NCI-H82 treated with DMSO at 0.1 percent for 48 hours (cell line): Measurements from ENCODE around the gene RSPH10B2.
"Not testable (repeated sequence)": the region's sequence is repeated elsewhere in the genome, so short reads cannot be mapped to it uniquely, and the experiment has no call there.

Experiments used
- DNase-seq: peaks from one replicate; lab custom pipeline; 2025; ENCODE audit not compliant: unreplicated experiment; lab: John Stamatoyannopoulos, UW

RSPH10B2 gene

GRCh38 chr7:6842278-6842921, 88.5 kb downstream of the RSPH10B2 start:
- DNase-seq = not testable (repeated sequence)

DNA sequence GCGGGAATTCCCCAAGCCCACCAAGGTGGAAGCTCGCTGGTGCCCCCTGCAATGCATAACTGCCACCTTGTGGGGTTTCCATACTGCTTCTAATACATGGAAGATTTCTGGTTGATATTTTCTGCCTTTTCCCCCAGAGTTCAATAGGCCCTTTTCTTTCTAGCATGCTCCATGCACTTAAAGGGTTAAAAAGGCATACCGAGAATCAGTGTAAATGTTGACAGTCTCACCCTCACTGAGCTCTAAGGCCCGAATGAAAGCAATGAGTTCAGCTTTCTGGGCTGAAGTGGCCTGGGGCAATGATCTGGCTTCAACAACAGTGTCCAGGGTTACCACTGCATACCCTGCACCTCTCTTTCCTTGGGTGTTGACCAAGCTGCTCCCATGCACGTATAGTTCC, 89.2 kb downstream of the RSPH10B2 start:
- not testable (repeated sequence) for DNase-seq

DNA sequence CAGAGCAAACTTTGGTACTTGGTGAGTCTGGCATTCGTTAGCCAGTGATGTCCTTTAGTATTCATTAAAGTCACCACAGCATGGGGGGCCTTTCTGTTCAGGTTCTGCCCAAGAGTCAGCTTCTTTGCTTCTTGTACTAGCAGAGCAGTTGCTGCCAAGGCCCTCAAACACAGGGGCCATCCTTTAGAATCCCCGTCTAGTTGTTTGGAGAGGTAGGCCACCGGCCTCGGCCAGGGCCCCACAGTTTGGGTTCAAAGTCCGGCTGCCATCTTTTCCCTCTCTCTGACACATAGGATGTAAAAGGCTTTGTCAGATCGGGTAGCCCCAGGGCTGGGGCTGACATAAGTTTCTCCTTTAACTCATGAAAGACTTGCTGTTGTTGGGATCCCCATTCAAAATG, 89.8 kb downstream of the RSPH10B2 start:
- DNase-seq = not testable (repeated sequence)

GRCh38 chr7:6845971-6846449, 92.1 kb downstream of the RSPH10B2 start:
- DNase-seq = not testable (repeated sequence)

DNA sequence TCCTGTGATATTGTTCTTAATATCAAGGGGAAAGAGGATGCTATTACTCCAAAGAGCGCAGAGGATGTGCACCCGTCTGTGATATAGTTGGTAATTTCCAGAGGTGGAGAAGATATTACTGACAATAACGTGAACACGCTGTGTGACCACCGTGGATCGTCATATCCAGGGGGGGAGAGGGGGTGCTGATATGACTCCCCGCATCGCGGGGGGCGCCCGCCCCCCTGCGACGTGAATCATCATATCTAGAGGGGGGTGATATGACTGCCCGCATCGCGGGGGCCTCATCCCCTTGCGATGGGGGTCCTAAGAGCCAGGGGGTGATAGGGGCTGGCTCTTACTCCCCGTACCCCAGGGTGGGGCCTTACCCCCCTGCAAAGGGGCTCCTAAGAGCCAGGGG, 93.8 kb downstream of the RSPH10B2 start:
- DNase-seq = not testable (repeated sequence)
